H9 (cell line): ENCODE results near the gene ABLIM3. TPM values are rescaled to one million over a fixed set of nuclear protein-coding genes. Genes with fewer than 3 reads are reported as not detected.

Experiments used
- DNase-seq: peaks from one replicate; pipeline ENCODE4 v3.0.0-alpha.2; 2017
- H2AFZ ChIP-seq: one replicate; pipeline ENCODE4 v1.6.1; 2013; ENCODE audit warnings: mild to moderate bottlenecking, low read length, control low read depth, moderate library complexity
- H2AK5ac ChIP-seq: 2 replicates; pipeline ENCODE4 v1.6.1; 2013; ENCODE audit warnings: low read length, control low read depth, mixed read lengths; ENCODE audit not compliant: insufficient read length
- H2BK120ac ChIP-seq: one replicate; pipeline ENCODE4 v1.6.1; 2013; ENCODE audit warnings: low read depth, mild to moderate bottlenecking, low read length, control low read depth, inconsistent platforms; ENCODE audit not compliant: poor library complexity, severe bottlenecking
- H2BK12ac ChIP-seq: 2 replicates; pipeline ENCODE4 v1.6.1; 2013; ENCODE audit warnings: low read length, control low read depth, mixed read lengths, low read depth; ENCODE audit not compliant: insufficient read length
- H2BK15ac ChIP-seq: 2 replicates; pipeline ENCODE4 v1.6.1; 2013; ENCODE audit warnings: low read depth, low read length, control low read depth
- H2BK20ac ChIP-seq: one replicate; pipeline ENCODE4 v1.6.1; 2013; ENCODE audit warnings: low read depth, mild to moderate bottlenecking, low read length, control low read depth, inconsistent platforms; ENCODE audit not compliant: poor library complexity, severe bottlenecking
- H2BK5ac ChIP-seq: 2 replicates; pipeline ENCODE4 v1.6.1; 2013; ENCODE audit warnings: low read length, control low read depth, mixed read lengths; ENCODE audit not compliant: insufficient read length
- H3K14ac ChIP-seq: 2 replicates; pipeline ENCODE4 v1.6.1; 2013; ENCODE audit warnings: low read length, control low read depth; ENCODE audit not compliant: insufficient read depth
- H3K18ac ChIP-seq: 2 replicates; pipeline ENCODE4 v1.6.1; 2013; ENCODE audit warnings: low read depth, mild to moderate bottlenecking, mixed read lengths, low read length, control low read depth; ENCODE audit not compliant: insufficient read length
- H3K23ac ChIP-seq: 2 replicates; pipeline ENCODE4 v1.6.1; 2013; ENCODE audit warnings: low read length, control low read depth, mixed read lengths, low read depth; ENCODE audit not compliant: insufficient read length
- H3K23me2 ChIP-seq: 2 replicates; pipeline ENCODE4 v1.6.1; 2013; ENCODE audit warnings: low read depth, mild to moderate bottlenecking, mixed read lengths, low read length, control low read depth; ENCODE audit not compliant: insufficient read length, poor library complexity, severe bottlenecking
- H3K27ac ChIP-seq: 2 replicates; pipeline ENCODE4 v1.5.1; 2013; ENCODE audit warnings: low read length, control low read depth, mixed read lengths, low read depth; ENCODE audit not compliant: insufficient read length
- H3K27me3 ChIP-seq: 2 replicates; pipeline ENCODE4 v1.6.1; 2013; ENCODE audit warnings: low read length, control low read depth, inconsistent platforms; ENCODE audit not compliant: insufficient read depth
- H3K4ac ChIP-seq: 2 replicates; pipeline ENCODE4 v1.6.1; 2013; ENCODE audit warnings: low read depth, mild to moderate bottlenecking, control low read depth, inconsistent platforms, low read length, moderate library complexity
- H3K4me1 ChIP-seq: 2 replicates; pipeline ENCODE4 v1.6.1; 2013; ENCODE audit warnings: low read length, control low read depth, inconsistent platforms; ENCODE audit not compliant: insufficient read depth
- H3K4me2 ChIP-seq: 2 replicates; pipeline ENCODE4 v1.6.1; 2013; ENCODE audit warnings: low read length, control low read depth, mixed read lengths; ENCODE audit not compliant: insufficient read length, insufficient read depth
- H3K56ac ChIP-seq: 2 replicates; pipeline ENCODE4 v1.6.1; 2013; ENCODE audit warnings: low read depth, mild to moderate bottlenecking, mixed read lengths, low read length, control low read depth; ENCODE audit not compliant: insufficient read length
- H3K79me1 ChIP-seq: 2 replicates; pipeline ENCODE4 v1.6.1; 2013; ENCODE audit warnings: low read depth, mild to moderate bottlenecking, moderate library complexity, low read length, control low read depth, inconsistent platforms; ENCODE audit not compliant: insufficient read depth, poor library complexity, severe bottlenecking
- H3K79me2 ChIP-seq: 2 replicates; pipeline ENCODE4 v1.6.1; 2013; ENCODE audit warnings: low read length, control low read depth, inconsistent platforms; ENCODE audit not compliant: insufficient read depth
- H3K9ac ChIP-seq: 2 replicates; pipeline ENCODE4 v1.6.1; 2013; ENCODE audit warnings: low read length, control low read depth, mixed read lengths; ENCODE audit not compliant: insufficient read length; ENCODE audit errors: extremely low read depth
- H3K9me3 ChIP-seq: one replicate; pipeline ENCODE4 v1.6.1; 2013; ENCODE audit warnings: low read depth, low read length, inconsistent platforms; ENCODE audit not compliant: control insufficient read depth
- H3T11ph ChIP-seq: one replicate; pipeline ENCODE4 v1.6.1; 2013; ENCODE audit warnings: mild to moderate bottlenecking, low read length, control low read depth, inconsistent platforms
- H4K20me1 ChIP-seq: one replicate; pipeline ENCODE4 v1.6.1; 2013; ENCODE audit not compliant: control insufficient read depth, insufficient read length, insufficient read depth
- H4K5ac ChIP-seq: 2 replicates; pipeline ENCODE4 v1.6.1; 2013; ENCODE audit warnings: low read depth, mild to moderate bottlenecking, mixed read lengths, low read length, control low read depth; ENCODE audit not compliant: insufficient read length
- H4K8ac ChIP-seq: replicated peaks from 2 replicates; pipeline ENCODE4 v1.6.1; 2013; ENCODE audit warnings: low read length, control low read depth, mixed read lengths, low read depth; ENCODE audit not compliant: insufficient read length
- H4K91ac ChIP-seq: 2 replicates; pipeline ENCODE4 v1.6.1; 2013; ENCODE audit warnings: low read depth, mild to moderate bottlenecking, moderate library complexity, mixed read lengths, low read length, control low read depth; ENCODE audit not compliant: insufficient read length
- H3K27ac Mint-ChIP-seq, 3 experiments: 2 replicates in 2 of 3; 3 replicates in 1 of 3; pipeline ENCODE4 v1.8.0; 2020 to 2021; ENCODE audit warnings: mixed read lengths in 3 of 3, mild to moderate bottlenecking in 1 of 3, moderate library complexity in 1 of 3
- H3K27me3 Mint-ChIP-seq: 2 replicates; pipeline ENCODE4 v1.8.0; 2021; ENCODE audit warnings: low read depth, mild to moderate bottlenecking, moderate library complexity, mixed read lengths
- H3K36me3 Mint-ChIP-seq, 3 experiments: 2 replicates in 2 of 3; 3 replicates in 1 of 3; pipeline ENCODE4 v1.8.0; 2020 to 2021; ENCODE audit warnings: low read depth in 3 of 3, mixed read lengths in 3 of 3; ENCODE audit not compliant: insufficient read depth in 1 of 3
- H3K4me1 Mint-ChIP-seq, 2 experiments: 2 replicates each; pipeline ENCODE4 v1.8.0; 2020; ENCODE audit warnings: mixed read lengths in 2 of 2
- H3K4me3 Mint-ChIP-seq, 2 experiments: 2 replicates in 1 of 2; 3 replicates in 1 of 2; pipeline ENCODE4 v1.8.0; 2020 to 2021; ENCODE audit warnings: mild to moderate bottlenecking in 2 of 2, mixed read lengths in 2 of 2, moderate library complexity in 1 of 2
- H3K9me3 Mint-ChIP-seq, 2 experiments: 2 replicates in 1 of 2; 3 replicates in 1 of 2; pipeline ENCODE4 v1.8.0; 2020; ENCODE audit warnings: mild to moderate bottlenecking in 2 of 2, mixed read lengths in 2 of 2, moderate library complexity in 1 of 2
- CTCF ChIP-seq: fragments of 200-600 bp; sonication (generic); conservative IDR thresholded peaks from 3 replicates; pipeline ENCODE4 v1.8.0; 2021; ENCODE audit warnings: antibody characterized with exemption, mild to moderate bottlenecking
- WGBS: extraction: QIAGEN DNeasy Blood & Tissue Kit; methylation state at CpG from one replicate; pipeline ENCODE4 v1.1.7; 2013; ENCODE audit warnings: missing lambda C conversion rate, low lambda C conversion rate, mixed read lengths; ENCODE audit not compliant: insufficient read length; ENCODE audit errors: extremely low coverage; 5-methylcytosine and 5-hydroxymethylcytosine counted together
- total RNA-seq: library from RNA; stranded (reverse); gene quantifications from 2 replicates; pipeline ENCODE4 v1.2.1, GENCODE V29; 2021

The ABLIM3 gene
- total RNA-seq, 1 experiment from 2014 or later = 0.20 TPM

GRCh38 chr5:149150457-149150856 is 9.2 kb downstream of the ABLIM3 start:
- no peaks in the 10 kb centered on the region for H3K79me2 ChIP-seq
- no peak for TF ChIP-seq CTCF
- H3K4ac ChIP-seq = no peak overlapping the region
- no peaks in the 10 kb centered on the region; the same call in 1 of the 2 replicates for H3K4me1 ChIP-seq
- H2BK12ac ChIP-seq = no peak overlapping the region
- H3K27me3 ChIP-seq = no peaks in the 10 kb centered on the region
- H3K27ac ChIP-seq = no peak overlapping the region
- H3K4me2 ChIP-seq = no peak overlapping the region
- H2BK120ac ChIP-seq = no peak overlapping the region
- no peak overlapping the region for H3K9ac ChIP-seq
- no peak overlapping the region for H3K56ac ChIP-seq
- no peak overlapping the region for H4K91ac ChIP-seq
- no peak overlapping the region for H3T11ph ChIP-seq
- no peak overlapping the region for H3K14ac ChIP-seq
- no peak overlapping the region for H3K27ac Mint-ChIP-seq
- no peak overlapping the region for H2AFZ ChIP-seq
- H3K79me1 ChIP-seq = no peaks in the 10 kb centered on the region
- H3K23ac ChIP-seq = no peak overlapping the region
- no peak overlapping the region for H4K8ac ChIP-seq
- no peak overlapping the region for H2BK20ac ChIP-seq
- no peak overlapping the region for H3K4me3 Mint-ChIP-seq
- H3K9me3 ChIP-seq = no peaks in the 10 kb centered on the region
- no CpG with 5 or more reads among the region's 5 CpGs for WGBS
- H3K36me3 Mint-ChIP-seq = no peaks in the 10 kb centered on the region
- peaks cover 2% of the 10 kb centered on the region; the same call in 1 of the 2 replicates for H3K27me3 Mint-ChIP-seq
- H3K9me3 Mint-ChIP-seq = peaks cover 0 to 2% of the 10 kb centered on the region in 2 experiments; a peak in 1 of 5 replicates
- no peak for DNase-seq
- H2BK15ac ChIP-seq = no peak overlapping the region
- no peak overlapping the region for H2AK5ac ChIP-seq
- H4K20me1 ChIP-seq = no peaks in the 10 kb centered on the region
- H2BK5ac ChIP-seq = no peak overlapping the region
- H3K18ac ChIP-seq = no peak overlapping the region
- peaks cover 0 to 7% of the 10 kb centered on the region in 2 experiments; a peak in 2 of 4 replicates for H3K4me1 Mint-ChIP-seq
- no peaks in the 10 kb centered on the region for H3K23me2 ChIP-seq
- no peak overlapping the region for H4K5ac ChIP-seq
